IMR-90 (cell line): Measurements from ENCODE around the gene PSMB3. TPM values are rescaled to one million over a fixed set of nuclear protein-coding genes. Genes with fewer than 3 reads are reported as not detected.

ENCODE experiments used
- ATAC-seq: fragments of 200-7000 bp; cut with Tn5 transposase; 2 replicates; pipeline ENCODE4 v1.9.1; 2020; ENCODE audit warnings: low read depth, mild to moderate bottlenecking, moderate library complexity
- BruUV-seq: library from RNA; stranded (reverse); fragments of 400-500 nt; replicated peaks from 2 replicates; lab custom pipeline; 2021; lab: Mats Ljungman, UMichigan
- CTCF ChIA-PET: fragments of 300-600 bp; formaldehyde crosslinking; extraction: SDS; loops from one replicate; lab custom pipeline; 2021; ENCODE audit warnings: antibody characterized with exemption; lab: Yijun Ruan, JAX
- POLR2A ChIA-PET: fragments of 300-600 bp; sonication (Branson Sonifier 250); formaldehyde crosslinking; loops from one replicate; lab custom pipeline; 2022; ENCODE audit warnings: antibody characterized with exemption; ENCODE audit not compliant: unreplicated experiment; lab: Charles Lee
- DNase-seq: peaks from one replicate; pipeline ENCODE4 v3.0.0; 2013
- H2AFZ ChIP-seq: replicated peaks from 2 replicates; pipeline ENCODE3; 2013; ENCODE audit warnings: low read length, mild to moderate bottlenecking; ENCODE audit not compliant: poor library complexity
- H2AK5ac ChIP-seq: 2 replicates; pipeline ENCODE4 v1.6.1; 2013; ENCODE audit warnings: low read depth, low read length, inconsistent platforms
- H2AK9ac ChIP-seq: replicated peaks from 2 replicates; pipeline ENCODE3; 2013; ENCODE audit warnings: mild to moderate bottlenecking, low read depth, low read length, moderate library complexity; ENCODE audit not compliant: poor library complexity
- H2BK120ac ChIP-seq: 2 replicates; pipeline ENCODE4 v1.6.1; 2013; ENCODE audit warnings: low read depth, low read length, inconsistent platforms
- H2BK15ac ChIP-seq: 3 replicates; pipeline ENCODE4 v1.6.1; 2013; ENCODE audit warnings: low read depth, low read length, inconsistent platforms
- H2BK20ac ChIP-seq: 2 replicates; pipeline ENCODE4 v1.6.1; 2013; ENCODE audit warnings: low read depth, mild to moderate bottlenecking, inconsistent platforms, low read length, moderate library complexity
- H2BK5ac ChIP-seq: 2 replicates; pipeline ENCODE4 v1.6.1; 2013; ENCODE audit warnings: mild to moderate bottlenecking, low read depth, low read length, inconsistent platforms; ENCODE audit not compliant: poor library complexity, severe bottlenecking
- H3K14ac ChIP-seq: replicated peaks from 2 replicates; pipeline ENCODE4 v1.6.1; 2013; ENCODE audit warnings: low read depth, low read length, inconsistent platforms
- H3K18ac ChIP-seq: 2 replicates; pipeline ENCODE4 v1.6.1; 2013; ENCODE audit warnings: low read depth, low read length, control low read depth
- H3K23ac ChIP-seq: 2 replicates; pipeline ENCODE4 v1.6.1; 2013; ENCODE audit warnings: low read depth, low read length, inconsistent platforms
- H3K27ac ChIP-seq: 2 replicates; pipeline ENCODE4 v1.5.1; 2013; ENCODE audit warnings: mild to moderate bottlenecking, control low read depth, low read length; ENCODE audit not compliant: insufficient read depth
- H3K27me3 ChIP-seq: 2 replicates; pipeline ENCODE4 v1.6.1; 2013; ENCODE audit warnings: low read length; ENCODE audit not compliant: control insufficient read depth, insufficient read depth
- H3K36me3 ChIP-seq: 2 replicates; pipeline ENCODE4 v1.6.1; 2013; ENCODE audit warnings: low read length, mixed read lengths; ENCODE audit not compliant: control insufficient read depth, insufficient read depth
- H3K4ac ChIP-seq: 2 replicates; pipeline ENCODE4 v1.6.1; 2013; ENCODE audit warnings: low read depth, low read length, inconsistent platforms
- H3K4me1 ChIP-seq: 2 replicates; pipeline ENCODE4 v1.6.1; 2013; ENCODE audit warnings: low read length, mixed read lengths; ENCODE audit not compliant: control insufficient read depth, insufficient read depth
- H3K4me2 ChIP-seq: 2 replicates; pipeline ENCODE4 v1.6.1; 2013; ENCODE audit warnings: low read depth, mild to moderate bottlenecking, control low read depth, low read length, moderate library complexity
- H3K4me3 ChIP-seq: 2 replicates; pipeline ENCODE4 v1.5.1; 2013; ENCODE audit warnings: low read depth, mild to moderate bottlenecking, control low read depth, low read length, moderate library complexity; ENCODE audit not compliant: insufficient read depth
- H3K56ac ChIP-seq: 2 replicates; pipeline ENCODE4 v1.6.1; 2013; ENCODE audit warnings: low read length, inconsistent platforms; ENCODE audit not compliant: insufficient read depth; ENCODE audit errors: extremely low read depth
- H3K79me1 ChIP-seq, 2 experiments: 2 replicates each; pipeline ENCODE4 v1.6.1; 2013; ENCODE audit warnings: low read length in 2 of 2, inconsistent platforms in 1 of 2, low read depth in 1 of 2
- H3K9ac ChIP-seq: 2 replicates; pipeline ENCODE4 v1.6.1; 2013; ENCODE audit warnings: low read depth, low read length, control low read depth
- H3K9me1 ChIP-seq: 2 replicates; pipeline ENCODE4 v1.6.1; 2013; ENCODE audit warnings: low read length, inconsistent platforms; ENCODE audit not compliant: insufficient read depth
- H3K9me3 ChIP-seq: 2 replicates; pipeline ENCODE4 v1.6.1; 2013; ENCODE audit warnings: low read length; ENCODE audit not compliant: control insufficient read depth, insufficient read depth
- H4K20me1 ChIP-seq: 2 replicates; pipeline ENCODE4 v1.6.1; 2013; ENCODE audit warnings: low read length, inconsistent platforms; ENCODE audit not compliant: insufficient read depth
- H4K5ac ChIP-seq: 2 replicates; pipeline ENCODE4 v1.6.1; 2013; ENCODE audit warnings: mild to moderate bottlenecking, low read depth, low read length, control low read depth
- H4K8ac ChIP-seq, 2 experiments: 2 replicates each; pipeline ENCODE4 v1.6.1; 2013; ENCODE audit warnings: low read depth in 2 of 2, low read length in 2 of 2, control low read depth in 1 of 2, inconsistent platforms in 1 of 2
- H4K91ac ChIP-seq: 2 replicates; pipeline ENCODE4 v1.6.1; 2013; ENCODE audit warnings: low read depth, low read length, inconsistent platforms; ENCODE audit not compliant: insufficient read depth
- CEBPB ChIP-seq: IDR thresholded peaks from 2 replicates; pipeline ENCODE4 v1.6.1; 2012; ENCODE audit warnings: low read depth, low read length, improper control_type of control experiment
- CHD1 ChIP-seq: IDR thresholded peaks from 2 replicates; pipeline ENCODE4 v1.6.1; 2012; ENCODE audit warnings: low read depth, low read length, improper control_type of control experiment
- MAFK ChIP-seq: IDR thresholded peaks from 2 replicates; pipeline ENCODE4 v1.6.1; 2012; ENCODE audit warnings: low read depth, low read length, improper control_type of control experiment
- MAZ ChIP-seq: IDR thresholded peaks from 2 replicates; pipeline ENCODE4 v1.6.1; 2012; ENCODE audit warnings: low read depth, mild to moderate bottlenecking, low read length, improper control_type of control experiment, moderate library complexity, borderline replicate concordance
- MXI1 ChIP-seq: IDR thresholded peaks from 2 replicates; pipeline ENCODE4 v1.6.1; 2012; ENCODE audit warnings: low read depth, mild to moderate bottlenecking, low read length, moderate library complexity, borderline replicate concordance
- NFE2L2 ChIP-seq: fragments of 150-350 bp; IDR thresholded peaks from 2 replicates; pipeline ENCODE4 v1.6.1; 2016; ENCODE audit warnings: low read depth, mild to moderate bottlenecking, low read length
- POLR2A ChIP-seq: IDR thresholded peaks from 2 replicates; pipeline ENCODE4 v1.6.1; 2012; ENCODE audit warnings: mild to moderate bottlenecking, low read depth, low read length
- RFX5 ChIP-seq: IDR thresholded peaks from 2 replicates; pipeline ENCODE4 v1.8.0; 2012; ENCODE audit warnings: low read depth, mild to moderate bottlenecking, low read length, moderate library complexity
- WGBS, 2 experiments: methylation state at CpG; one replicate each; pipeline versions ENCODE4 v1.1.5 to v1.1.7; 2013; ENCODE audit warnings: missing lambda C conversion rate in 2 of 2; ENCODE audit not compliant: insufficient read length in 1 of 2; ENCODE audit errors: extremely low coverage in 2 of 2; 5-methylcytosine and 5-hydroxymethylcytosine counted together
- dilution Hi-C: fragments of 300-500 bp; cut with HindIII; formaldehyde crosslinking; loops from one replicate; pipeline ENCODE4 v1.14.3; 2018; ENCODE audit warnings: low sequenced_read_pairs; ENCODE audit not compliant: unreplicated experiment
- in situ Hi-C: fragments of 300-500 bp; cut with MboI; formaldehyde crosslinking; loops from 3 replicates; pipeline ENCODE4 v1.14.3; 2019; ENCODE audit warnings: low sequenced_read_pairs, inconsistent platforms, mixed read lengths
- intact Hi-C: fragments of 100-400 bp; cut with micrococcal nuclease; formaldehyde crosslinking; loops from 2 replicates; pipeline ENCODE4 v1.10.0; 2022
- polyA plus RNA-seq, 3 experiments: library from polyadenylated mRNA; depleted of rRNA; stranded (reverse); fragments of >200 nt; gene quantifications; 2 replicates each; pipeline ENCODE4 v1.2.3, GENCODE V29; 2012; ENCODE audit warnings: low replicate concordance in 1 of 3
- total RNA-seq: library from RNA; depleted of rRNA; stranded (reverse); fragments of >200 nt; gene quantifications from 2 replicates; pipeline ENCODE4 v1.2.3, GENCODE V29; 2012

The PSMB3 gene
- total and polyA plus RNA-seq, 2 of the 4 experiments (the other 2 are of a cell fraction), result 480 to 828 TPM

DNA sequence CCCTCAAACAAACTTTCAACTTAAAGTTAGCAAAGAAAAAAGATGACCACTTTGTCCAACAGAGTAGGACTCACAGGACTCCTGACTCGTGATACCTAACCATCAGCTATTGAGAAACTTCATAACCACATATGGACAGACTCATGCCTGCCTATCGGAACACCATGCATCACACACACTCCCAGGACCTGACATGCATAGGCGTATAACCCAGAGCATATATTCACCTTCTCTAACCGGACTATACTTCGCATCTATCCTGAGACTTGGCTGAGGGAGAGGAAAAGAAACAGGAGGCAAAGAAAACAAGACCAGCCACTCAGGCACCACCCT is 44.6 kb downstream of the PSMB3 start:
- Histone ChIP-seq H3K18ac (no peak overlapping the region), H2BK5ac (no peak overlapping the region), H3K79me1 (peaks cover 16 to 60% of the 10 kb centered on the region in 2 experiments), H3K14ac (peak overlapping the region; percentile 43; the same call in 1 of the 2 replicates), H2BK15ac (no peak overlapping the region), H3K9me3 (no peaks in the 10 kb centered on the region), H4K91ac (no peak overlapping the region), H3K27ac (no peak overlapping the region), H4K20me1 (peaks cover 42% of the 10 kb centered on the region), H3K4me1 (peaks cover 13% of the 10 kb centered on the region), H3K4me2 (peak overlapping the region; percentile 98), H2AK5ac (no peak overlapping the region; the same call in 1 of the 2 replicates), H4K5ac (no peak overlapping the region), H2BK20ac (no peak overlapping the region), H3K23ac (peak overlapping the region; percentile 92), H2AK9ac (no peak overlapping the region), H3K27me3 (no peaks in the 10 kb centered on the region), H3K56ac (no peak overlapping the region), H3K4me3 (no peak overlapping the region), H4K8ac (no peak overlapping the region), H3K36me3 (peaks cover 19% of the 10 kb centered on the region), H2AFZ (no peak overlapping the region), H2BK120ac (no peak overlapping the region), H3K4ac (0 out of 2 replicates have a peak overlapping the region, but pooled peaks have one; percentile 9), H3K9me1 (peaks cover 23% of the 10 kb centered on the region), H3K9ac (0 out of 2 replicates have a peak overlapping the region, but pooled peaks have one; percentile 13)
- DNase-seq (peak; percentile 55), ATAC-seq (no peak)
- ChIA-PET CTCF (no interaction called here), POLR2A (no interaction called here)
- 61% methylated on average over 2 of the region's 5 CpGs; no CpG with 5 or more reads in 1 of the 2 experiments for WGBS, 2 experiments
- TF ChIP-seq POLR2A (no peak), MAZ (no peak), MXI1 (no peak), CHD1 (no peak), MAFK (no peak), CEBPB (peak; percentile 29; the same call in 1 of the 2 replicates), NFE2L2 (no peak), RFX5 (no peak)
- intact Hi-C loops (loop anchor here (5.0 kb wide), 1 partner anchor 445 kb away; no protein-coding TSS in a partner anchor), in situ Hi-C loops (no loop called here), dilution Hi-C loops (no loop called here)
- BruUV-seq, result no TSS peak
